ENCODE results near the gene IFNL2. TPM values are rescaled to one million over a fixed set of nuclear protein-coding genes. Genes with fewer than 3 reads are reported as not detected.

Gene IFNL2
- total RNA-seq: not detected in 2 replicates

DNA sequence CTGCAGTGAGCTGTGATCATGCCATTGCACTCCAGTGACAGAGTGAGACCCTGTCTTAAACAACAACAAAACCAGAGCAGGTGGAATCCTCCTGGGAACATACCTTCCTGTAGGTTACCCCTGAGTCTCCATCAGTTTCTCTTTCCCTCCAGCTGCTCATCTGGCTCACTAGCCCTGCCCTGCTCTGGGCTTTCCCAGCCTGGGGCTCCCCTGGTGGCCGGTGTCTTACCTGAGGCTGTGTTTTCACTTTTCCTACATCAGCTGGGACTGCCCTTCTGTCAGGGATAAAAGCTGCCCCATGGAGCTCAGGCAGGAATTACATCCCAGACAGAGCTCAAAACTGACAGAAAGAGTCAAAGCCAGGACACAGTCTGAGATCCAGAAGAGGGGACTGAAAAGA lies at the start of gene IFNL2:
TSS of gene IFNL2 (plus strand) at position 312 of the 400 bp plus-strand sequence. CDS start 173 bp downstream, outside the sequence.

DNA sequence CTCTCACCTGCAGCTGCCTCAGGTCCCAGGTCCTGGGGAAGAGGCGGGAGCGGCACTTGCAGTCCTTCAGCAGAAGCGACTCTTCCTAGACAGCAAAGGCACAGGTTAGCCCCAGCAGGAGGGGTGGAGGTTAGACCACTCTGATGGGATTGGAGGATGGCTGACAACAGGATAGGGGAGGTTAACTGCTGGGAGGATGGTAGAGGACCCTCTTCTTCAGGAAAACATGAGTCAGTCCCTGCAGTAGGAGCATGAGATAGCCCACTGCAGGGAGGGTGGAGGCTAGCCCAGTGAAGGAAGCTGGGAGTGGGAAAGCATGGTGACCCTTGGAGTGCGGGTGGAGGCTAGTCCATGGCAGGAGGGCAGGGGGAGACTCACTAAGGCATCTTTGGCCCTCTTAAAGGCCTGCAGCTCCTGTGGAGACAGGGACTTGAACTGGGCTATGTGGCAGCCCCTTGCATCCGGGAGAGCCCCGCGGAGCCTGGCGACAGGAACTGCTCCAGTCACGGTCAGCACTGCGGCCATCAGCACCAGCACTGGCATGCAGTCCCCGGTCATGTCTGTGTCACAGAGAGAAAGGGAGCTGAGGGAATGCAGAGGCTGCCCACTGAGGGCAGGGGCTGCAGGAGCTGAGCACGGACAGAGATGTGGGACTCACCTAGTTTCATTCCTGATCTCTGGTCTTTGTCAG lies 23.6 kb upstream of the IFNL2 start, which contains the start of gene IFNL3:
TSS of gene IFNL3 (minus strand) at position 597 of the 691 bp plus-strand sequence. CDS start at position 558, 39 bp downstream.

DNA sequence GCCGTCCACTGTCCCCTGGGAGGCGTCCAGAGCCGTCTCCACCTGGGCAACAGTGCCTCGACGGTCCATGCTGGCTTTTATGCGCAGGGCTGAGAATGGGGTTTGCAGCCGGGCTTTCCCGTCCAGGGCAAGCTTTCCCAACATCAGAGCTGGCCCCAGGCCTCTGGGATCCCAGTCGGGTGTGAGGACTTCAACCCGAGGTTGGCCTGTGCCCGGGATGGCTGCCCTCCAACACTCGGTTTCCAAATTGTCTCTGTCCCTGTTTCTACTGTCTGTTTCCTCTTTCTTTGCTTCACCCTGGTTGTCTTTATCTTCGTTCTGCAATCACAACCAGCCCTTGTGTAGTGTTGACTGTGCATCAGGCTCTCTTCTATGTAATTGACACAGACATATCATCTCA lies 19.4 kb upstream of the IFNL2 start, which contains the start of gene IFNL4:
TSS of gene IFNL4 (minus strand) at position 51 of the 400 bp plus-strand sequence.

GRCh38 chr19:39296055-39296645 lies 28.0 kb downstream of the IFNL2 start, which contains the start of gene IFNL1:
TSS of gene IFNL1 (plus strand) at chr19:39296407. CDS start at chr19:39296422, 15 bp downstream.

Other genes with a start within 250 kb of the IFNL2 start
- 1.3 and 2.3 TPM in 2 replicates for gene FBXO27, start 235.8 kb upstream of the IFNL2 start, total RNA-seq
- gene ACP7, start 184.0 kb upstream of the IFNL2 start, total RNA-seq: not detected in 2 replicates
- 15.8 and 21.6 TPM in 2 replicates for gene PAK4, start 142.6 kb upstream of the IFNL2 start, total RNA-seq
- not detected in 2 replicates for gene NCCRP1, start 71.4 kb upstream of the IFNL2 start, total RNA-seq
- gene SYCN, start 64.1 kb upstream of the IFNL2 start, total RNA-seq: not detected in 2 replicates
- gene IFNL3, start 23.4 kb upstream of the IFNL2 start, total RNA-seq: not detected in 2 replicates
- not detected in 2 replicates for gene IFNL4, start 19.5 kb upstream of the IFNL2 start, total RNA-seq
- not detected in 2 replicates for gene IFNL1, start 28.0 kb downstream of the IFNL2 start, total RNA-seq
- gene LRFN1, start 52.5 kb downstream of the IFNL2 start, total RNA-seq: 0.29 and 0.65 TPM in 2 replicates
- 51.9 and 70.2 TPM in 2 replicates for gene GMFG, start 67.6 kb downstream of the IFNL2 start, total RNA-seq
- gene SAMD4B, start 74.0 kb downstream of the IFNL2 start, total RNA-seq: 64.7 and 68.9 TPM in 2 replicates
- gene PAF1, start 122.7 kb downstream of the IFNL2 start, total RNA-seq: 29.8 and 32.0 TPM in 2 replicates
- 17.3 and 24.2 TPM in 2 replicates for gene MED29, start 123.0 kb downstream of the IFNL2 start, total RNA-seq
- 2.9 and 3.2 TPM in 2 replicates for gene ZFP36, start 138.5 kb downstream of the IFNL2 start, total RNA-seq
- 31.7 and 36.9 TPM in 2 replicates for gene PLEKHG2, start 144.3 kb downstream of the IFNL2 start, total RNA-seq
- 47.4 and 84.9 TPM in 2 replicates for gene RPS16, start 167.6 kb downstream of the IFNL2 start, total RNA-seq
- gene SUPT5H, start 177.2 kb downstream of the IFNL2 start, total RNA-seq: 85.1 and 98.3 TPM in 2 replicates
- 55.0 and 57.8 TPM in 2 replicates for gene TIMM50, start 212.4 kb downstream of the IFNL2 start, total RNA-seq
- gene DLL3, start 230.6 kb downstream of the IFNL2 start, total RNA-seq: 0.29 and 0.65 TPM in 2 replicates
- not detected in 2 replicates for gene SELENOV, start 246.7 kb downstream of the IFNL2 start, total RNA-seq

Data from vein endothelial cell (primary cell).